ENCODE measurements around the gene HIGD1B.

The HIGD1B gene

DNA sequence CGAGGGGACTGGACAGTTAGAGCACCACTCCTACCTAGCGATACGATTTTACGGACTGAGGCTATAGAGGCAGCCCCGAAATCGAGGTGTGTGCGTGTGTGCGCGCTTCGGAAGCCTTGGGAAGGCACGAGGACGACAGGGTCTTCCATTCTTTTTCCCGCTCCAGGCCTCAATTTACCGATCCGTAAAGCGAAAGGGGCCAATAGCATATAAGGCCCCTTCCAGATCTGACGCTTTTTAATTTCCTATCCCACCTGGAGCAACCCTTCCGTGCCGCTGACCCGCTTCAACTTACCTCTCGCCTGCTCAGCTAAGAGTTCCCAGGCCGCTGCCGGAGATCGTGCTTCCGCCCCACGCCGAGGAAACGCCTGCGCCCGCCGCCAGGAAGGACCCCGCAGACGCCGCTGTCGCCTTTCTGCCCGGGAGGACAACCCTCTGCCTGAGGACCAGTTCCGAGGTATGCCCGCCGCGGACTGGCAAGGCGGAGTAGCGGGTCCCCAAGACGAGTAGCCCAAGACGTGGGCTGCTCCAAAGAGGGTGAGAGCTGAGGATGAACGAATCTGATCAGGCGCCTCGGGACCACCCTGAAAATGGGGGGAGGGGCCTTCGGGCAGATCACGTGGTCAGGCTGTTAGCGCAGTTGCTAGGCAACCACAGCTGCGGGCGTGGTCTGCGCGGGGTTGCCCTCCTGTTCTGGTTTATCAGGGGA is 51.5 kb downstream of the HIGD1B start, which contains the start of gene EFTUD2 (continued):
- TF ChIP-seq, protein P1, sequence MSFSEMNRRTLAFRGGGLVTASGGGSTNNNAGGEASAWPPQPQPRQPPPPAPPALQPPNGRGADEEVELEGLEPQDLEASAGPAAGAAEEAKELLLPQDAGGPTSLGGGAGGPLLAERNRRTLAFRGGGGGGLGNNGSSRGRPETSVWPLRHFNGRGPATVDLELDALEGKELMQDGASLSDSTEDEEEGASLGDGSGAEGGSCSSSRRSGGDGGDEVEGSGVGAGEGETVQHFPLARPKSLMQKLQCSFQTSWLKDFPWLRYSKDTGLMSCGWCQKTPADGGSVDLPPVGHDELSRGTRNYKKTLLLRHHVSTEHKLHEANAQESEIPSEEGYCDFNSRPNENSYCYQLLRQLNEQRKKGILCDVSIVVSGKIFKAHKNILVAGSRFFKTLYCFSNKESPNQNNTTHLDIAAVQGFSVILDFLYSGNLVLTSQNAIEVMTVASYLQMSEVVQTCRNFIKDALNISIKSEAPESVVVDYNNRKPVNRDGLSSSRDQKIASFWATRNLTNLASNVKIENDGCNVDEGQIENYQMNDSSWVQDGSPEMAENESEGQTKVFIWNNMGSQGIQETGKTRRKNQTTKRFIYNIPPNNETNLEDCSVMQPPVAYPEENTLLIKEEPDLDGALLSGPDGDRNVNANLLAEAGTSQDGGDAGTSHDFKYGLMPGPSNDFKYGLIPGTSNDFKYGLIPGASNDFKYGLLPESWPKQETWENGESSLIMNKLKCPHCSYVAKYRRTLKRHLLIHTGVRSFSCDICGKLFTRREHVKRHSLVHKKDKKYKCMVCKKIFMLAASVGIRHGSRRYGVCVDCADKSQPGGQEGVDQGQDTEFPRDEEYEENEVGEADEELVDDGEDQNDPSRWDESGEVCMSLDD (tag by site-specific recombination; IDR thresholded peaks at IDR 0.05) = peak; percentile 69; the same call in 1 of the 2 replicates
- TF ChIP-seq HOXD13 (CRISPR knock-in tag; IDR thresholded peaks at IDR 0.05; ENCODE audit: borderline replicate concordance) (no peak), IKZF3 (tag by site-specific recombination; IDR thresholded peaks at IDR 0.05) (no peak), ZNF701 (tag by site-specific recombination; IDR thresholded peaks at IDR 0.05) (no peak), ZNF510 (tag by site-specific recombination; IDR thresholded peaks at IDR 0.05; ENCODE audit: insufficient replicate concordance) (no peak), ZNF791 (tag by site-specific recombination; IDR thresholded peaks at IDR 0.05) (no peak), EGR2 (tag by site-specific recombination; IDR thresholded peaks at IDR 0.05; ENCODE audit: low read depth) (peak; percentile 75), HOXC10 (CRISPR knock-in tag; IDR thresholded peaks at IDR 0.05) (no peak), KLF10 (tag by site-specific recombination; IDR thresholded peaks at IDR 0.05) (peak; percentile 81), ZNF133 (tag by site-specific recombination; IDR thresholded peaks at IDR 0.05) (no peak), ZNF561 (tag by site-specific recombination; IDR thresholded peaks at IDR 0.05; ENCODE audit: borderline replicate concordance) (peak; percentile 96), YY2 (tag by site-specific recombination; IDR thresholded peaks at IDR 0.05) (peak; percentile 93), ZNF626 (tag by site-specific recombination; IDR thresholded peaks at IDR 0.05) (no peak), ZNF274 (IDR thresholded peaks at IDR 0.05; ENCODE audit: low read length) (no peak), ZNF274 (tag by site-specific recombination; IDR thresholded peaks at IDR 0.05; ENCODE audit: borderline replicate concordance) (no peak), ZNF114 (tag by site-specific recombination; IDR thresholded peaks at IDR 0.05) (no peak), ZNF544 (tag by site-specific recombination; IDR thresholded peaks at IDR 0.05) (no peak), ZNF23 (tag by site-specific recombination; IDR thresholded peaks at IDR 0.05; ENCODE audit: borderline replicate concordance) (no peak), ZNF214 (tag by site-specific recombination; IDR thresholded peaks at IDR 0.05; ENCODE audit: borderline replicate concordance) (no peak), ZNF157 (tag by site-specific recombination; IDR thresholded peaks at IDR 0.05) (no peak), ZNF266 (tag by site-specific recombination; IDR thresholded peaks at IDR 0.05; ENCODE audit: low read depth) (no peak), ZNF350 (tag by site-specific recombination; IDR thresholded peaks at IDR 0.05) (no peak), ZNF174 (tag by site-specific recombination; IDR thresholded peaks at IDR 0.05) (no peak), ZNF341 (tag by site-specific recombination; IDR thresholded peaks at IDR 0.05; ENCODE audit: low read depth) (0 out of 2 replicates have a peak, but pooled peaks have one; percentile 47), GLI4 (tag by site-specific recombination; IDR thresholded peaks at IDR 0.05) (no peak), GLIS1 (tag by site-specific recombination; IDR thresholded peaks at IDR 0.05) (peak; percentile 86)
- TF ChIP-seq, protein P2, sequence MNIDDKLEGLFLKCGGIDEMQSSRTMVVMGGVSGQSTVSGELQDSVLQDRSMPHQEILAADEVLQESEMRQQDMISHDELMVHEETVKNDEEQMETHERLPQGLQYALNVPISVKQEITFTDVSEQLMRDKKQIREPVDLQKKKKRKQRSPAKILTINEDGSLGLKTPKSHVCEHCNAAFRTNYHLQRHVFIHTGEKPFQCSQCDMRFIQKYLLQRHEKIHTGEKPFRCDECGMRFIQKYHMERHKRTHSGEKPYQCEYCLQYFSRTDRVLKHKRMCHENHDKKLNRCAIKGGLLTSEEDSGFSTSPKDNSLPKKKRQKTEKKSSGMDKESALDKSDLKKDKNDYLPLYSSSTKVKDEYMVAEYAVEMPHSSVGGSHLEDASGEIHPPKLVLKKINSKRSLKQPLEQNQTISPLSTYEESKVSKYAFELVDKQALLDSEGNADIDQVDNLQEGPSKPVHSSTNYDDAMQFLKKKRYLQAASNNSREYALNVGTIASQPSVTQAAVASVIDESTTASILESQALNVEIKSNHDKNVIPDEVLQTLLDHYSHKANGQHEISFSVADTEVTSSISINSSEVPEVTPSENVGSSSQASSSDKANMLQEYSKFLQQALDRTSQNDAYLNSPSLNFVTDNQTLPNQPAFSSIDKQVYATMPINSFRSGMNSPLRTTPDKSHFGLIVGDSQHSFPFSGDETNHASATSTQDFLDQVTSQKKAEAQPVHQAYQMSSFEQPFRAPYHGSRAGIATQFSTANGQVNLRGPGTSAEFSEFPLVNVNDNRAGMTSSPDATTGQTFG (tag by site-specific recombination; IDR thresholded peaks at IDR 0.05; ENCODE audit: borderline replicate concordance) = peak; percentile 81; the same call in 1 of the 2 replicates
- TF ChIP-seq, protein P3, sequence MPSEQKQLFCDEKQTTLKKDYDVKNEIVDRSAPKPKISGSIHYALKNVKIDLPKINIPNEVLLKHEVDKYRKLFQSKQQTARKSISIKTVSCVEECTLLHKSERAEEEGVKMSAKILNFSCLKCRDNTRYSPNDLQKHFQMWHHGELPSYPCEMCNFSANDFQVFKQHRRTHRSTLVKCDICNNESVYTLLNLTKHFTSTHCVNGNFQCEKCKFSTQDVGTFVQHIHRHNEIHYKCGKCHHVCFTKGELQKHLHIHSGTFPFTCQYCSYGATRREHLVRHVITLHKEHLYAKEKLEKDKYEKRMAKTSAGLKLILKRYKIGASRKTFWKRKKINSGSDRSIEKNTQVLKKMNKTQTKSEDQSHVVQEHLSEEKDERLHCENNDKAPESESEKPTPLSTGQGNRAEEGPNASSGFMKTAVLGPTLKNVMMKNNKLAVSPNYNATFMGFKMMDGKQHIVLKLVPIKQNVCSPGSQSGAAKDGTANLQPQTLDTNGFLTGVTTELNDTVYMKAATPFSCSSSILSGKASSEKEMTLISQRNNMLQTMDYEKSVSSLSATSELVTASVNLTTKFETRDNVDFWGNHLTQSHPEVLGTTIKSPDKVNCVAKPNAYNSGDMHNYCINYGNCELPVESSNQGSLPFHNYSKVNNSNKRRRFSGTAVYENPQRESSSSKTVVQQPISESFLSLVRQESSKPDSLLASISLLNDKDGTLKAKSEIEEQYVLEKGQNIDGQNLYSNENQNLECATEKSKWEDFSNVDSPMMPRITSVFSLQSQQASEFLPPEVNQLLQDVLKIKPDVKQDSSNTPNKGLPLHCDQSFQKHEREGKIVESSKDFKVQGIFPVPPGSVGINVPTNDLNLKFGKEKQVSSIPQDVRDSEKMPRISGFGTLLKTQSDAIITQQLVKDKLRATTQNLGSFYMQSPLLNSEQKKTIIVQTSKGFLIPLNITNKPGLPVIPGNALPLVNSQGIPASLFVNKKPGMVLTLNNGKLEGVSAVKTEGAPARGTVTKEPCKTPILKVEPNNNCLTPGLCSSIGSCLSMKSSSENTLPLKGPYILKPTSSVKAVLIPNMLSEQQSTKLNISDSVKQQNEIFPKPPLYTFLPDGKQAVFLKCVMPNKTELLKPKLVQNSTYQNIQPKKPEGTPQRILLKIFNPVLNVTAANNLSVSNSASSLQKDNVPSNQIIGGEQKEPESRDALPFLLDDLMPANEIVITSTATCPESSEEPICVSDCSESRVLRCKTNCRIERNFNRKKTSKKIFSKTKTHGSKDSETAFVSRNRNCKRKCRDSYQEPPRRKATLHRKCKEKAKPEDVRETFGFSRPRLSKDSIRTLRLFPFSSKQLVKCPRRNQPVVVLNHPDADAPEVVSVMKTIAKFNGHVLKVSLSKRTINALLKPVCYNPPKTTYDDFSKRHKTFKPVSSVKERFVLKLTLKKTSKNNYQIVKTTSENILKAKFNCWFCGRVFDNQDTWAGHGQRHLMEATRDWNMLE (tag by site-specific recombination; conservative IDR thresholded peaks at IDR 0.05; ENCODE audit: low read depth) = peak; percentile 56
- TF ChIP-seq, protein P4, sequence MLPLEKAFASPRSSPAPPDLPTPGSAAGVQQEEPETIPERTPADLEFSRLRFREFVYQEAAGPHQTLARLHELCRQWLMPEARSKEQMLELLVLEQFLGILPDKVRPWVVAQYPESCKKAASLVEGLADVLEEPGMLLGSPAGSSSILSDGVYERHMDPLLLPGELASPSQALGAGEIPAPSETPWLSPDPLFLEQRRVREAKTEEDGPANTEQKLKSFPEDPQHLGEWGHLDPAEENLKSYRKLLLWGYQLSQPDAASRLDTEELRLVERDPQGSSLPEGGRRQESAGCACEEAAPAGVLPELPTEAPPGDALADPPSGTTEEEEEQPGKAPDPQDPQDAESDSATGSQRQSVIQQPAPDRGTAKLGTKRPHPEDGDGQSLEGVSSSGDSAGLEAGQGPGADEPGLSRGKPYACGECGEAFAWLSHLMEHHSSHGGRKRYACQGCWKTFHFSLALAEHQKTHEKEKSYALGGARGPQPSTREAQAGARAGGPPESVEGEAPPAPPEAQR (tag by site-specific recombination; IDR thresholded peaks at IDR 0.05) = peak; percentile 92; the same call in 1 of the 2 replicates
